ENCODE results near the gene ANO3. TPM values are rescaled to one million over a fixed set of nuclear protein-coding genes. Genes with fewer than 3 reads are reported as not detected.

ANO3 gene
- total RNA-seq, 2 donors from 2014 or later = 0.12 to 0.13 TPM

DNA sequence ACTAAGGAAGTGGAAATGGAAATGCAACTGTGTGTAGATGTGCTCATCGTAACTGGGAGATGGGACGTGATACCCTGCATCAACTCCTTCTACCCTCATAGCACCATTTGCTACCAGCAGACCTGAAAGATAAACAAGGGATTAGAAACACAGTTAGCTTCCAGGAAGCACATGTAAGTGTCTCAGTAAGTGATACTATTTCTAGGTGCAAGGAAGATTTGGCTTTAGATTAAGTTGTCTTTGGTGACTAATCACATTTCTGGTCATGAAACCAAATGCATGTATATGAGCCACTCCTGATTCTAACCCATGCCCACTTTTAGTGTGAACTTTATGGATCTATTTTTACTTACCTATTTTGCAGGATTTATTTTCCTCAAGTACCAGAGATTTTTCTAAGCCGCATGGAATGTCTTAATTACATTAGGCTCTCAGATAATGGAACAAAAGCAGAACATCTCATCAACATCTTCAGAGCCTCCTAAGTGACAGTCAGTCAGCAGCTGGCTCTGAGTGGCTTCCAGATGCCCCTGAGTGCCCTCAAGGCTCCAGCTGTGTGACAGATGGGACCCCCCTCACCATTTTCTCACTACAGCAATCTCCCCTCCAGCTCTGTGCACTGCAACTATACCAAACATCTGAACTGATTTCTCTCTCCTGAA, 368.8 kb downstream of the ANO3 start:
- Histone ChIP-seq H3K4me1 (peaks cover 7% of the 10 kb centered on the region), H3K9ac (ENCODE audit: low read depth in 2 of 2, low read length in 2 of 2) (no peak overlapping the region), H3K4me3 (no peak overlapping the region), H3K9me3 (no peaks in the 10 kb centered on the region), H3K27me3 (no peaks in the 10 kb centered on the region), H3K27ac (no peak overlapping the region), H3K36me3 (no peaks in the 10 kb centered on the region)
- intact Hi-C loops (cut with DNase I) = no loop called here
- TF ChIP-seq, protein P1, sequence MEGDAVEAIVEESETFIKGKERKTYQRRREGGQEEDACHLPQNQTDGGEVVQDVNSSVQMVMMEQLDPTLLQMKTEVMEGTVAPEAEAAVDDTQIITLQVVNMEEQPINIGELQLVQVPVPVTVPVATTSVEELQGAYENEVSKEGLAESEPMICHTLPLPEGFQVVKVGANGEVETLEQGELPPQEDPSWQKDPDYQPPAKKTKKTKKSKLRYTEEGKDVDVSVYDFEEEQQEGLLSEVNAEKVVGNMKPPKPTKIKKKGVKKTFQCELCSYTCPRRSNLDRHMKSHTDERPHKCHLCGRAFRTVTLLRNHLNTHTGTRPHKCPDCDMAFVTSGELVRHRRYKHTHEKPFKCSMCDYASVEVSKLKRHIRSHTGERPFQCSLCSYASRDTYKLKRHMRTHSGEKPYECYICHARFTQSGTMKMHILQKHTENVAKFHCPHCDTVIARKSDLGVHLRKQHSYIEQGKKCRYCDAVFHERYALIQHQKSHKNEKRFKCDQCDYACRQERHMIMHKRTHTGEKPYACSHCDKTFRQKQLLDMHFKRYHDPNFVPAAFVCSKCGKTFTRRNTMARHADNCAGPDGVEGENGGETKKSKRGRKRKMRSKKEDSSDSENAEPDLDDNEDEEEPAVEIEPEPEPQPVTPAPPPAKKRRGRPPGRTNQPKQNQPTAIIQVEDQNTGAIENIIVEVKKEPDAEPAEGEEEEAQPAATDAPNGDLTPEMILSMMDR (IDR thresholded peaks at IDR 0.05) = no peak
- DNase-seq = no peak

DNA sequence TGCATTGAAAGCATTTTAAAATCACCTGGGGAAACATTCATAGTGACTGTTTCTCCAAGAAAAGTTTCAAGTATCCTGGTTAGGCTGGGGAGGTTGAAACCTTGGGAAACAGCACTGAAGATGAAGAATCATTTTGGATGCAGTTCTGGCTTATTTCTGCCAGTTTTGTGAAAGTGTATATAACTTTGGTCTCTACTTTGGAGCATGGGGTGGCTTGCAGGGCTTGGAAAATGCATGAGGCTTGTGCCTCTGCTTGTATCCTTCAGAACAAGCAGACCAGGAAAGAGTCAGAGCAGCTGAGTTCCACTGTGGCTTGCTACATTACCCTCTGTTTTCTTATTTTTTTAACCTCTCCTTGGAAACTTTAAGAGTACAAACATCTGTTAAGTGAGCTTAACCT, 370.5 kb downstream of the ANO3 start:
- intact Hi-C loops (cut with DNase I) = no loop called here
- Histone ChIP-seq H3K9ac (ENCODE audit: low read depth in 2 of 2, low read length in 2 of 2) (no peak overlapping the region), H3K36me3 (no peaks in the 10 kb centered on the region), H3K4me1 (peaks cover 4% of the 10 kb centered on the region), H3K4me3 (no peak overlapping the region), H3K9me3 (no peaks in the 10 kb centered on the region), H3K27me3 (no peaks in the 10 kb centered on the region), H3K27ac (no peak overlapping the region)
- TF ChIP-seq, protein P1 (IDR thresholded peaks at IDR 0.05) = no peak
- no peak for DNase-seq

DNA sequence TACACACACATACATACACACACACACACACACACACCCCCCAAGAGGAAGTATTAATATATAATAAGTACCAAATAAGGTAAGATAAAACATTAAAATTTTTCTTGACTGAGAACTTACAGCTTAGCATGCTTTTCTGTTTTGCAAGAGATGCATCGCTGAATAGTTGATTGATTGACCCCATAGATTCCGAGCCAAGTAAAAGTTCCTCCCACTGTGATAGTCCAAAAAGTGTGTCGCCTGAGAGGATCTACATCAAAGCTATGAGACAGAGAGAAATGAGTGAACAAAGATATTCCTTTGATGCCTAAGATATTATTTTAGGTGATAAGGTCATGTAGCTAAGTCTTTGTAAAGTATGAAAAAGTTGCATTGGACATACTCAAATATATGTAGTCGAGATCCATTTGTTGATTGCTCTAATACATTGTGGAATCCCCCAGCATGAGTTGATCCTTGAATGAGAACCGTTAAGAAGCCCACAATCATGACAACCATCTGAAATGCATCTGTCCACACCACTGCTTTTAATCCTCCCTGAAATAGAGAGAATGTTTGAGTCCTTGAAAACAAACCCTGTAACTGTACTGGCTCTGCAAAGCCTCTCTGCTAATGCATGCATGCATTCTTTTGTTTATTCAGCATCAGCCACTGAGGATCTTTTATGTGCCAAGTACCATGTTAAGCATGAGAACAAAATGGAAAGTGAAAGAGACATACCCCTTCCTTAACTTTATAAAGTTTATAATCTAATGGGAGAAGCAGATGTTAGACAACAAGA, 371.7 kb downstream of the ANO3 start:
- H3K4me1 ChIP-seq = no peaks in the 10 kb centered on the region
- H3K27ac ChIP-seq = peak overlapping the region; percentile 63
- peak overlapping the region in 1 of 2 donors; percentile 7 for H3K9ac ChIP-seq (ENCODE audit: low read depth in 2 of 2, low read length in 2 of 2)
- intact Hi-C loops (cut with DNase I) = no loop called here
- DNase-seq = no peak
- no peaks in the 10 kb centered on the region for H3K27me3 ChIP-seq
- H3K4me3 ChIP-seq = no peak overlapping the region
- TF ChIP-seq, protein P1 (IDR thresholded peaks at IDR 0.05) = no peak
- no peaks in the 10 kb centered on the region for H3K9me3 ChIP-seq
- H3K36me3 ChIP-seq = no peaks in the 10 kb centered on the region

DNA sequence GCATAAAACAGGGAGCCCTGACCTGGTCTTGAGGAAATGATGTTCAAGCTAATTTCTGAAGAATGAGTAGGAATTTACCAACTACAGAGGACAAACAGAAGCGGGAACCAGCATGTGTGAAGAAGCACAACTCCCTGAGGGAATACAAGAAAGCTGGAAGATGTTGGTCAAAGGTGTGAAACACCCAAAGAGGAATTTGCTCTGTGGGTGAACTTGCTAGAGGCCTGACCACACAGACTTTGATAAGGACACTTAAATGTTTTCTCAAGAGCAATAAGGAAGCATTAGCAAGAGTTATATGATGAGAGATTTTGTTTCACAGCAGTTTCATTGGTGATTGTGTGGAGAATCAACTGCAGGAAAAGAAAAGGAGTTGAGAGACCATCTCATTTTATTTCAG, 372.3 kb downstream of the ANO3 start:
- Histone ChIP-seq H3K9me3 (no peaks in the 10 kb centered on the region), H3K9ac (ENCODE audit: low read depth in 2 of 2, low read length in 2 of 2) (peak overlapping the region in 1 of 2 donors; percentile 7), H3K27me3 (no peaks in the 10 kb centered on the region), H3K36me3 (no peaks in the 10 kb centered on the region), H3K4me1 (no peaks in the 10 kb centered on the region), H3K27ac (peak overlapping the region; percentile 63), H3K4me3 (no peak overlapping the region)
- peak; percentile 59 for DNase-seq
- TF ChIP-seq, protein P1 (IDR thresholded peaks at IDR 0.05) = no peak
- intact Hi-C loops (cut with DNase I) = no loop called here

DNA sequence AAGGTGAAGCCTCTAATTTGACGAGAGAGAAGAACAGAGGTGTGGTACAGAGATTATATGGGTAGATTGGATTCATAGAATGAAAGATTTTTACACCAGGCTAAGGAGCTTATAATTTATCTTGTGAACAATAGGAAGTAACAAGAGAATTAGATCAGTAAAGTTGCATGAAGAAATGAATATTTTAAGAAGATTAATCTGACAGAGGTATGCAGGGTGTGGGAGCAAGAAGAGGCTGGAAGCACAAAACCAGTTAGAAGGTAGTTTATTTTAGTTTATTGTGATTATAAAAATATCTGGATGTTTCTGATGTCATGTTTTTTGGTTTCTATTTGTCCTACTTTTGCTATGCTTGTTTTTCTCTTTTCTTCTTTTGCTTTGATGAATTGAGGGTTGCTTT, 374.3 kb downstream of the ANO3 start:
- TF ChIP-seq, protein P1 (IDR thresholded peaks at IDR 0.05) = no peak
- H3K27ac ChIP-seq = no peak overlapping the region
- H3K9ac ChIP-seq (ENCODE audit: low read depth in 2 of 2, low read length in 2 of 2) = no peak overlapping the region
- intact Hi-C loops (cut with DNase I) = no loop called here
- no peak for DNase-seq
- H3K4me3 ChIP-seq = no peak overlapping the region
- no peaks in the 10 kb centered on the region for H3K4me1 ChIP-seq
- H3K9me3 ChIP-seq = no peaks in the 10 kb centered on the region
- H3K27me3 ChIP-seq = no peaks in the 10 kb centered on the region
- no peaks in the 10 kb centered on the region for H3K36me3 ChIP-seq
